ENCODE data around the gene NRDE2. TPM values are rescaled to one million over a fixed set of nuclear protein-coding genes. Genes with fewer than 3 reads are reported as not detected.

Gene NRDE2
- polyA plus RNA-seq, 1 experiment: 8.8 TPM

- Histone ChIP-seq H3K4me3 (ENCODE audit: low read depth, low read length) (no peak overlapping the region), H3K27me3 (ENCODE audit: control insufficient read depth, insufficient read depth, low read length) (no peaks in the 10 kb centered on the region), H3K36me3 (ENCODE audit: control insufficient read depth, insufficient read depth, low read length) (peaks cover 8% of the 10 kb centered on the region)
- CTCF ChIA-PET: interaction anchor here (0.6 to 1.3 kb wide), 2 partner anchors 13 to 29 kb away, joined by 3 read pairs; no protein-coding TSS in a partner anchor
- no peak for DNase-seq (ENCODE audit: low read depth)
- POLR2A ChIA-PET: no interaction called here
- no peak for TF ChIP-seq CTCF (IDR thresholded peaks at IDR 0.05; ENCODE audit: insufficient read depth, low read depth, low read length)
These were observed 36.9 kb downstream of the NRDE2 start for GRCh38 chr14:90294872-90295271.

GRCh38 chr14:90293766-90294730 lies 37.7 kb downstream of the NRDE2 start:
- ChIA-PET CTCF (interaction anchor here (0.6 to 1.3 kb wide), 3 partner anchors 13 to 786 kb away, joined by 3 read pairs; no protein-coding TSS in a partner anchor), POLR2A (no interaction called here)
- Histone ChIP-seq H3K27me3 (ENCODE audit: control insufficient read depth, insufficient read depth, low read length) (no peaks in the 10 kb centered on the region), H3K4me3 (ENCODE audit: low read depth, low read length) (no peak overlapping the region), H3K36me3 (ENCODE audit: control insufficient read depth, insufficient read depth, low read length) (peaks cover 8% of the 10 kb centered on the region)
- no peak for DNase-seq (ENCODE audit: low read depth)
- no peak for TF ChIP-seq CTCF (IDR thresholded peaks at IDR 0.05; ENCODE audit: insufficient read depth, low read depth, low read length)

GRCh38 chr14:90291699-90292098 lies 40.0 kb downstream of the NRDE2 start:
- Histone ChIP-seq H3K27me3 (ENCODE audit: control insufficient read depth, insufficient read depth, low read length) (no peaks in the 10 kb centered on the region), H3K4me3 (ENCODE audit: low read depth, low read length) (no peak overlapping the region), H3K36me3 (ENCODE audit: control insufficient read depth, insufficient read depth, low read length) (peaks cover 14% of the 10 kb centered on the region)
- no peak for TF ChIP-seq CTCF (IDR thresholded peaks at IDR 0.05; ENCODE audit: insufficient read depth, low read depth, low read length)
- ChIA-PET POLR2A (no interaction called here), CTCF (interaction anchor here (0.5 to 2.4 kb wide), 3 partner anchors 10 to 467 kb away, joined by 3 to 7 read pairs (median 6); no protein-coding TSS in a partner anchor)
- DNase-seq (ENCODE audit: low read depth): no peak

- Histone ChIP-seq H3K27me3 (ENCODE audit: control insufficient read depth, insufficient read depth, low read length) (no peaks in the 10 kb centered on the region), H3K4me3 (ENCODE audit: low read depth, low read length) (no peak overlapping the region), H3K36me3 (ENCODE audit: control insufficient read depth, insufficient read depth, low read length) (peaks cover 16% of the 10 kb centered on the region)
- no peak for TF ChIP-seq CTCF (IDR thresholded peaks at IDR 0.05; ENCODE audit: insufficient read depth, low read depth, low read length)
- DNase-seq (ENCODE audit: low read depth): no peak
- POLR2A ChIA-PET: no interaction called here
- CTCF ChIA-PET: interaction anchor here (1.8 to 2.8 kb wide), 3 partner anchors 11 to 468 kb away, joined by 6 to 11 read pairs (median 7); no protein-coding TSS in a partner anchor
These were observed 41.3 kb downstream of the NRDE2 start for GRCh38 chr14:90290337-90291011.

All from BJ (cell line).